Erythroblast (primary cell): ENCODE measurements around the gene ATP6V1A.

Experiments
- DNase-seq, 2 experiments: peaks; one replicate each; lab custom pipeline; 2025; lab: John Stamatoyannopoulos, UW
- GATA1 ChIP-seq: IDR thresholded peaks from 2 replicates; pipeline ENCODE4 v1.6.1; 2011; ENCODE audit warnings: low read depth, mild to moderate bottlenecking, control low read depth, low read length, moderate library complexity
- POLR2A ChIP-seq: IDR thresholded peaks from 2 replicates; pipeline ENCODE4 v1.6.1; 2011; ENCODE audit warnings: mild to moderate bottlenecking, low read length

ATP6V1A gene

DNA sequence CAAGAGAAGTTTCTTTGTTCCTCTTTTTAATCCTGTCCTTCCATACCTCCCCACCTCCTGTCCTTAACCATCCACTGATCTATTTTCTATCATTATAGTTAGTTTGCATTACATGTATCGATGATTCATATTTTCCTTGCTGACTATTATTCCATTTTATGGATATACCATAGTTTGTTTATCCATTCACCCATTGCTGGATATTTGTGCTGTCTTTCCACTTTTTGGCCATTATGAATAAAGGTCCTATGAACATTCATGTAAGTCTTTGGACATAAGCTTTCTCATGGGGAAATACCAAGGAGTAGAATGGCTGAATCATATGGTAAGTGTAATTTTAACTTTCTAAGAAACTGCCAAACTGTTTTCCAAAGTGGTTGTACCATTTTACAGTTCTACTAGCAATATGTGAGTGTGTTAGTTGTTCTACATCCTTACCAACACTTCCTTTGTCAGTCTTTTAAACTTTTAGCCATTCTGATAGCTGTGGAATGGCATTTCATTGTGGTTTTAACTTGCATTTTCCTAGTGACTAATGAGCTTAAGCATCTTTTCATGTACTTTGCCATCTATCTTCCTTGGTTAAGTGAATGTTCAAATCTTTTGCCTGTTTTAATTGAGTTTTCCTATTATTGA is 11.7 kb downstream of the ATP6V1A start:
- DNase-seq = no peak

GRCh38 chr3:113764698-113765097 is 17.9 kb downstream of the ATP6V1A start:
- TF ChIP-seq POLR2A = no peak
- DNase-seq = no peak

More for the DNA sequence above, 11.7 kb downstream of the ATP6V1A start:
- TF ChIP-seq GATA1 (no peak), POLR2A (no peak)

DNA sequence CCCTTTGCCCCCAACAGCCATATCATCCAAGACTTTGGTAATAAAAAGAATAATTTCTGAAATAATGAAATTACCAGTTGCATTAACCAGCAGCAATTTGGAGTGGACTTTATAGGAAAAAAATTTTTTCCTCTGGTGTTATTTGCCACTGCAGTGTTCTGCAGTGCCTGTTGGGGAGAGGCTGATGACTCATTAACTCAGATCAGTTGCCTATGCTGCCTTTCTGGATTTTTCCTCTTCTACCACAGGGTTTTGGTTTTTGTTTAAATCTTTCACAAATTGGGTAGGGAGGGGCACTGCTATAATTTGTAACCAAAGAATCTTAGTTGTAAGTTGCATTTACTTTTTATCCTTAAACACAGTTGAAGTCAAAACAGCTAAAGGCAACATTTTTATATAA is 22.7 kb downstream of the ATP6V1A start:
- peak in 1 of 2 experiments; percentile 10 for DNase-seq
- TF ChIP-seq GATA1 (no peak), POLR2A (no peak)

DNA sequence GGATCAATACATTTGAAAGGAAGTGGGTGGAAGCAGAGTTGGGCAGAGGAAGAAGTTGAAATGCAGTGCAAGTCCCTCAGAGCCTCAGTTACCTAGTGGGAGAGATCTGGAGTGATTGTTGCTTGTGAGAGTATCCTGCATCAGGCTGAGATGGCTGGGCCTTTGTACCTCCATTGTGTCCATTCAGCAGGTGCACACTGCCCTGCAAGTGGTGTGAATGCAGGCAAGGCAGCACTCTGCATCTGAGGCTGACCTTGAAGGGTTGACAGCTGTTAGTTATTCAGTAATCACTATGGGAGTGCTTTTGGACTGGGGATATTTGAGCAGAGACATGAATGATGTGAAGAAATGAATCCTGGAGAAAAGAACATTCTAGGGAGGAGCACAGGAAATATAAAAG is 25.2 kb downstream of the ATP6V1A start:
- TF ChIP-seq POLR2A = no peak
- no peak for TF ChIP-seq GATA1
- DNase-seq = no peak

DNA sequence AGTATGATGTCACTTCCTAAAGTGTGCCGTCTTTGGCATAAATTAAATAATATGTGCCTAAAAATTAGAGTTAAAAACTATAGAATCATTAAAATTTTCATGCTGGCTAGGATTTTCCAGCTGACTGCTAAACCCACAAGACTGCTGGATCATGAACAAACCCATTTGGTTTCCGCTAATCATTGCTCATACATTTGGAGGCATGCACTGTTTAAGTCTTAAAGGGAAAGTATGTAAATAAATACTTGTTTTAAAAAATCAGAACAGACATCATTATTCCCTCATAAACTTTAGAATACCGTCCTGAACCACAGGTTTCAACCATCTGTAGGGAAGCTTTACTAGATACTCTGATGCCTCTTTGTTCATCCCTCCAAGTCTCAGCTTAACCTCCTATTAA is 26.5 kb downstream of the ATP6V1A start:
- DNase-seq = no peak

GRCh38 chr3:113775516-113775915 is 28.7 kb downstream of the ATP6V1A start:
- no peak for TF ChIP-seq GATA1
- no peak for TF ChIP-seq POLR2A
- DNase-seq = no peak

More for the DNA sequence above, 26.5 kb downstream of the ATP6V1A start:
- TF ChIP-seq GATA1 = no peak
- no peak for TF ChIP-seq POLR2A

DNA sequence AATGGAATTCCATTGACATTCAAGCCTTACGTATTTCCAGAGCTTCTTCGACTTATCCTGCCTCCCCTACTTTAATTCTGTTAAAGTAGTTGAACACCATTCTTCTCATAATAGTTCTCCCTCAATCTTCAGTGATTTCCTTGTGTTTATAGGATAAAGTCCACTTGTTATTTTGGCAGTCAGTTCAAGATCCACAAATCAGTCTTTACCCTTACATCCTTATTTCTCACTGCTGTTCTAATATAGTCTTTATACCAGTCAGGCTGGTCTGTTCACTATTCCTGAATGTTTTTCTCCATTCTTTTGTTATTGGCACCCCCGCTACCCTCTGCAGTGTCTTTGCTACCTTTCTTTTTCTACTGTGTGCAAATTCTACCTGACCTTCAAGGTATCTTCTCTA is 29.7 kb downstream of the ATP6V1A start:
- no peak for DNase-seq
- TF ChIP-seq GATA1 (no peak), POLR2A (no peak)

DNA sequence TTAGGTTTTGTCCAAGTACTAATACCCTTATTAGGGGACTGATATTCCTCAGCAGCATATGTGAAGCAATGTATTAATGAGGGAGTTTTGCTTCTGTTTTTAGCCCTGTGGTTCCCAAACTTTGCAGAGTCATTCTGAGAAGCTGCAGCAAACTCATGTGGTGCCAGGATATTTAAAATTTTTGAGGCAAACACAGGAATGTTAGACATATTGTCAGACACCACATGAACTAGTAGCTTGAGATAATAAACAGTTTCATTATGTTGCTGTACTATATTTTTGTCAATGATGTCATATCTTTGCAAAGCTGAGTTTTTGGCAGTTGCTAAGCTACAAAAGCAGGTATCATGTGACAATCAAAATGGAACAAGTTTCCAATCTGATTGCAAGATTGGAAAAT is 36.6 kb downstream of the ATP6V1A start:
- peak; percentile 52 to 57 for DNase-seq
- TF ChIP-seq POLR2A (no peak), GATA1 (no peak)

DNA sequence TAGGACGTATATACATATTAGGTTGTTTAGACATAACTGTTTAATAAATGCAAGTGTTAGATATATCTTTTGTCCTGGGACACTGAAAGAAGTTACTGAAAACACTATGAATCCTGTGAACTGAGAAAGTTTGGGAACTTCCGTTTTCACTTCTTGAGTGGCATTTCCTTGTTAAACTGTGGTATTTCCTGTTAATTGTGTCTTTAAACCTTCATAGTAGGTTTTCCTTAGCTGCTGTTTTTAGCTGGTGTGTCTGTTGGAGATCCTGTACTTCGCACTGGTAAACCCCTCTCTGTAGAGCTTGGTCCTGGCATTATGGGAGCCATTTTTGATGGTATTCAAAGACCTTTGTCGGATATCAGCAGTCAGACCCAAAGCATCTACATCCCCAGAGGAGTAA is 37.1 kb downstream of the ATP6V1A start:
- TF ChIP-seq POLR2A (no peak), GATA1 (no peak)
- DNase-seq = no peak

- no peak for DNase-seq
- TF ChIP-seq POLR2A (no peak), GATA1 (no peak)
These were observed 44.5 kb downstream of the ATP6V1A start for GRCh38 chr3:113791381-113791780.

DNA sequence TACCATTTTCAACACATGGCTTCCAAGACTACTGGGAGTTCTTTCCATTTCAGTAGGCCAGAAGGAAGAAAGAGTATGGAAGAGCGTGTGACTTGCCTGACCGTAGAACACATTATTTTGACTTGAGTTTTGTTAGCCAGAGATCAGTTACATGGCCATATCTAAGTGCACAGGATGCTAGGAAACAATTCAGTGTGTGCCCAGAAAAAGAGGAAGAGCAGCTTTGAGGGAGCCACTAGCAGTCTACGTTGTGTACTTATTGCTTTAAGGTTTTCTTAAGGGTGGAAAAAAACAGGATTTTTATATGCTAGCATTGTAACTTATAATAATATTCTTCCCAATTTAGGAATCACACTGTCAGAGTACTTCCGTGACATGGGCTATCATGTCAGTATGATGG is 47.7 kb downstream of the ATP6V1A start:
- no peak for TF ChIP-seq GATA1
- no peak for TF ChIP-seq POLR2A
- no peak for DNase-seq

GRCh38 chr3:113795693-113796092 is 48.9 kb downstream of the ATP6V1A start:
- DNase-seq = no peak
- no peak for TF ChIP-seq GATA1
- TF ChIP-seq POLR2A = no peak

DNA sequence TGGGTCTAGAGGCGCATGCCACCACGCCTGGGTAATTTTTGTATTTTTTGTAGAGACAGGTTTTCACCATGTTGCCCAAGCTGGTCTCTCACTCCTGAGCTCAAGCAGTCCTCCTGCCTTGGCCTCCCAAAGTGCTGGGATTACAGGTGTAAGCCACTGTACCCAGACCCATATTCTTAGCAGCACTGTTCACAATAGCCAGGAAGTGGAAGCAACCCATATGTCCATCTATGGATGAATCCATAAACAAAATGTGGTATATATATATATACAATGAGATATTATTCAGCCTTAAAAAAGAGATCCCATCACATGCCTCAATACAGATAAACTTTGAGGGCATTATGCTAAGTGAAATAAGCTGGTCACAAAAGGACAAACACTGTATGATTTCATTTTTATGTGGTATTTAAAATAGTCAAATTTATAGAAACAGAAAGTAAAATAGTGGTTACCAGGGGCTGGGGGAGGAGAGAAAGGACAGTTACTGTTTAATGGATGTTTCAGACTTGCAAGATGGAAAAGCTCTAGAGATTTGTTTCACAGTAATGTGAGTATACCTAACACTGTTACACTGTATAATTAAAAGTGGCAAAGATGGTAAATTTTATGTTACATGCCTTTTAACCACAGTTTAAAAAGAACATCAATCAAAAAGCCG is 56.1 kb downstream of the ATP6V1A start:
- DNase-seq = no peak
- TF ChIP-seq POLR2A = no peak
- no peak for TF ChIP-seq GATA1

GRCh38 chr3:113804661-113805060 is 57.8 kb downstream of the ATP6V1A start:
- no peak for TF ChIP-seq GATA1
- no peak for DNase-seq

DNA sequence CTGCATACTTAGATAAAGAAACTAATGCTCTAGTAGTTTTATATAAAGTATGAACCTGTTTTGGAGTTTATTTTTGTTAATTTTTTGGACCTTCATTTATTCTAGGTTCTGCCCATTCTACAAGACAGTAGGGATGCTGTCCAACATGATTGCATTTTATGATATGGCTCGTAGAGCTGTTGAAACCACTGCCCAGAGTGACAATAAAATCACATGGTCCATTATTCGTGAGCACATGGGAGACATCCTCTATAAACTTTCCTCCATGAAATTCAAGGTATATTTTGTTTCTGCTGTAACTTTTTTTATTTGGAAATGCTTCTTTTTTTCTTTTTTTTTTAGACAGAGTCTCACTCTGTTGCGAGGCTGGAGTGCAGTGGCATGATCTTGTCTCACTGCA is 58.4 kb downstream of the ATP6V1A start:
- TF ChIP-seq GATA1 (no peak), POLR2A (no peak)

GRCh38 chr3:113812854-113813253 is 66.0 kb downstream of the ATP6V1A start:
- TF ChIP-seq GATA1 (no peak), POLR2A (no peak)
- no peak for DNase-seq

More for the DNA sequence above, 58.4 kb downstream of the ATP6V1A start:
- DNase-seq = no peak
